ENCODE measurements around the gene TMEFF1.

GRCh38 chr9:100549048-100549447 is 76.1 kb downstream of the TMEFF1 start:
- no peak for TF ChIP-seq CTCF (IDR thresholded peaks at IDR 0.05)
- no peak for TF ChIP-seq POLR2A (IDR thresholded peaks at IDR 0.05)

Data from thyroid gland (tissue), 4 donors.